GM23338 (cell line): ENCODE results near the gene TECTA. TPM values are rescaled to one million over a fixed set of nuclear protein-coding genes. Genes with fewer than 3 reads are reported as not detected.

ENCODE experiments used
- ATAC-seq: fragments of 200-7000 bp; cut with Tn5 transposase; 3 replicates; pipeline ENCODE4 v1.9.1; 2020
- DNase-seq: peaks from one replicate; pipeline ENCODE4 v3.0.0-alpha.2; 2015; ENCODE audit warnings: low spot score
- H2AFZ ChIP-seq: fragments of 200-600 bp; sonication (generic); 2 replicates; pipeline ENCODE4 v1.8.0; 2016; ENCODE audit warnings: antibody characterized with exemption, mild to moderate bottlenecking, moderate library complexity
- H3F3A ChIP-seq: fragments of 200-600 bp; sonication (generic); replicated peaks from 2 replicates; pipeline ENCODE4 v1.8.0; 2017; ENCODE audit warnings: antibody characterized with exemption, mixed run types, low read depth
- H3K27ac ChIP-seq: fragments of 200-600 bp; sonication (generic); 2 replicates; pipeline ENCODE4 v1.6.1; 2016; ENCODE audit warnings: low read depth
- H3K27me3 ChIP-seq: fragments of 200-600 bp; sonication (generic); 2 replicates; pipeline ENCODE4 v1.8.0; 2016; ENCODE audit warnings: mild to moderate bottlenecking, mixed run types, moderate library complexity; ENCODE audit not compliant: insufficient read depth
- H3K36me3 ChIP-seq: fragments of 200-600 bp; sonication (generic); 2 replicates; pipeline ENCODE4 v1.8.0; 2016; ENCODE audit warnings: mild to moderate bottlenecking; ENCODE audit not compliant: insufficient read depth
- H3K4me1 ChIP-seq: fragments of 200-600 bp; sonication (generic); 2 replicates; pipeline ENCODE4 v1.8.0; 2016; ENCODE audit warnings: mild to moderate bottlenecking, moderate library complexity; ENCODE audit not compliant: insufficient read depth
- H3K4me2 ChIP-seq: fragments of 200-600 bp; sonication (generic); 2 replicates; pipeline ENCODE4 v1.7.1; 2017; ENCODE audit warnings: mixed run types
- H3K4me3 ChIP-seq: fragments of 200-600 bp; sonication (generic); 2 replicates; pipeline ENCODE4 v1.6.1; 2016; ENCODE audit warnings: mixed run types
- H3K79me2 ChIP-seq: fragments of 200-600 bp; sonication (generic); replicated peaks from 2 replicates; pipeline ENCODE4 v1.8.0; 2017; ENCODE audit warnings: mild to moderate bottlenecking; ENCODE audit not compliant: insufficient read depth
- H3K9me2 ChIP-seq: fragments of 200-600 bp; sonication (generic); 2 replicates; pipeline ENCODE4 v1.8.0; 2017; ENCODE audit not compliant: insufficient read depth
- H4K20me1 ChIP-seq: fragments of 200-600 bp; sonication (generic); replicated peaks from 2 replicates; pipeline ENCODE4 v1.8.0; 2017; ENCODE audit warnings: mild to moderate bottlenecking; ENCODE audit not compliant: insufficient read depth
- H3K27ac Mint-ChIP-seq: 2 replicates; pipeline ENCODE4 v1.8.0; 2020; ENCODE audit warnings: inconsistent platforms, mild to moderate bottlenecking, moderate library complexity, mixed read lengths
- H3K27me3 Mint-ChIP-seq: 3 replicates; pipeline ENCODE4 v1.8.0; 2022; ENCODE audit warnings: low read depth, mild to moderate bottlenecking, moderate library complexity, mixed read lengths, inconsistent platforms; ENCODE audit not compliant: insufficient read depth, poor library complexity
- H3K36me3 Mint-ChIP-seq: 3 replicates; pipeline ENCODE4 v1.8.0; 2021; ENCODE audit warnings: low read depth, mild to moderate bottlenecking, inconsistent platforms, moderate library complexity, mixed read lengths
- H3K4me1 Mint-ChIP-seq: 3 replicates; pipeline ENCODE4 v1.8.0; 2020; ENCODE audit warnings: mild to moderate bottlenecking, inconsistent platforms, mixed read lengths
- H3K4me3 Mint-ChIP-seq: 3 replicates; pipeline ENCODE4 v1.8.0; 2021; ENCODE audit warnings: moderate library complexity, mild to moderate bottlenecking, inconsistent platforms, mixed read lengths
- H3K9me3 Mint-ChIP-seq: 3 replicates; pipeline ENCODE4 v1.8.0; 2020; ENCODE audit warnings: moderate library complexity, mild to moderate bottlenecking, inconsistent platforms, mixed read lengths
- polyA plus RNA-seq: library from polyadenylated mRNA; unstranded; fragments of >200 nt; fragmentation: Nextera tagmentation; extraction: Ambion mirVana; gene quantifications from 2 replicates; pipeline ENCODE4 v1.2.1, GENCODE V29; 2016
- total RNA-seq: library from RNA; depleted of rRNA; stranded (reverse); fragments of >200 nt; shearing (Covaris generic); gene quantifications from 2 replicates; pipeline ENCODE4 v1.2.3, GENCODE V29; 2014
- TF ChIP-seq, protein P1 (sequence below): fragments of 250-450 bp; sonication (Bioruptor Pico); IDR thresholded peaks from 2 replicates; pipeline ENCODE4 v1.5.0; 2020; ENCODE audit warnings: mild to moderate bottlenecking, moderate library complexity
- TF ChIP-seq, protein P2 (sequence below), 2 experiments: fragments of 200-600 bp in 1 of 2; sonication (generic) in 1 of 2; conservative IDR thresholded peaks; 2 replicates each; pipeline versions ENCODE4 v1.5.1 to v1.6.1; 2016 to 2017; ENCODE audit warnings: antibody characterized with exemption in 2 of 2, low read depth in 2 of 2, mild to moderate bottlenecking in 2 of 2, moderate library complexity in 1 of 2

TECTA gene
- total and polyA plus RNA-seq, 2 experiments from 2014 or later = 0.34 to 0.69 TPM

DNA sequence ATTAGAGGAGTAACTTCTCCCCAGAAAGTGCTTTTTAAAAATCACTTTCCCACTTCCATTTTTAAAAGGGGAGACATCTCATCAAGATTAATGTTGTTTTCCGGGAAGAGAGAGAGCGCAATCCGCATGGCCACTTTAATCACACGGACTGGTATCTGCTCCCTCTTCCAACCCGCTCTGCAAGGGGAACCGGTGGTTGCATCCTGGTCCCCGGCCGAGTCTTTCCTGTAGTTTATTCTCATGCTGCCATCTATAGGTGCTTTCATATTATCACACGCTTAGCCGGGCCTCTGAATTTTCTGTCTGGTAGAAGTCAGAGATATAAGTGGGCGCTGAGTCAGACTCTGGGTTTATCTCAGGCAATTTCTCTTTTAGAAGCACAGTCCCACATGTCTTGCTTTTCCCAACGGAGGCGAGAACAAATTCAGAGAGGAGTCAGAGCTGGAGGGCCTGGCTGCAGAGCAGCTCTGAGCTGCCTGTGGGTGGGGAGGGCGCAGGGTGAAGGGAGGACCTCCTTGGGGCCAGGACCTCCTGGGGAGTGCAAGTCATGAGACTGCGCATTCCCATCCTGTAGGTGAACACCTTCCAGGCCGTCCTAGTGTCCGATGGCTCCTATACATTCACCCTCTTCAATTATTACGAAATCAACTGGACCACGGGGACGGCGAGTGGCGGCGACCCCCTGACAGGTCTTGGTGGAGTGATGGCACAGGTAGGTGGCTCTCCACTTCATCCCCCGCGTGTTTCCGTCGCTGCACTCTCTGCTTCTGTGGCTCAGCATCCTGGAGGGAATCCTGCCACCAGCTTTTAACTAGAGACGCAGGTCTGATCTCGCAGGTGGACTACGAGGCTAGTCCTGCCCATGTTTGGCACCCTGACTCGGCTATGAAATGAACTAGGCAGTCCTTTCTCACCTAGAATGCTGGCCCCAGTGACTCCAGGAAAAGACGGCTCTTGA lies 11.7 kb downstream of the TECTA start:
- DNase-seq = peak; percentile 95
- Histone ChIP-seq H3K4me3 (no peak overlapping the region), H3K9me2 (0 out of 2 replicates have a peak, but pooled peaks cover 3% of the 10 kb centered on the region), H3K27me3 (no peaks in the 10 kb centered on the region), H4K20me1 (no peaks in the 10 kb centered on the region), H3F3A (no peaks in the 10 kb centered on the region), H3K36me3 (no peaks in the 10 kb centered on the region), H3K27ac (no peak overlapping the region), H3K4me2 (peak overlapping the region; percentile 17; the same call in 1 of the 2 replicates), H3K79me2 (no peaks in the 10 kb centered on the region), H3K4me1 (no peaks in the 10 kb centered on the region), H2AFZ (peak overlapping the region; percentile 4; the same call in 1 of the 2 replicates)
- Mint-ChIP-seq H3K4me1 (peaks cover 10% of the 10 kb centered on the region; the same call in 2 of the 3 replicates), H3K9me3 (no peaks in the 10 kb centered on the region), H3K4me3 (no peak overlapping the region; the same call in 2 of the 3 replicates), H3K27me3 (no peaks in the 10 kb centered on the region), H3K27ac (no peak overlapping the region), H3K36me3 (no peaks in the 10 kb centered on the region)
- peak; percentile 99 for ATAC-seq
- TF ChIP-seq, protein P1, sequence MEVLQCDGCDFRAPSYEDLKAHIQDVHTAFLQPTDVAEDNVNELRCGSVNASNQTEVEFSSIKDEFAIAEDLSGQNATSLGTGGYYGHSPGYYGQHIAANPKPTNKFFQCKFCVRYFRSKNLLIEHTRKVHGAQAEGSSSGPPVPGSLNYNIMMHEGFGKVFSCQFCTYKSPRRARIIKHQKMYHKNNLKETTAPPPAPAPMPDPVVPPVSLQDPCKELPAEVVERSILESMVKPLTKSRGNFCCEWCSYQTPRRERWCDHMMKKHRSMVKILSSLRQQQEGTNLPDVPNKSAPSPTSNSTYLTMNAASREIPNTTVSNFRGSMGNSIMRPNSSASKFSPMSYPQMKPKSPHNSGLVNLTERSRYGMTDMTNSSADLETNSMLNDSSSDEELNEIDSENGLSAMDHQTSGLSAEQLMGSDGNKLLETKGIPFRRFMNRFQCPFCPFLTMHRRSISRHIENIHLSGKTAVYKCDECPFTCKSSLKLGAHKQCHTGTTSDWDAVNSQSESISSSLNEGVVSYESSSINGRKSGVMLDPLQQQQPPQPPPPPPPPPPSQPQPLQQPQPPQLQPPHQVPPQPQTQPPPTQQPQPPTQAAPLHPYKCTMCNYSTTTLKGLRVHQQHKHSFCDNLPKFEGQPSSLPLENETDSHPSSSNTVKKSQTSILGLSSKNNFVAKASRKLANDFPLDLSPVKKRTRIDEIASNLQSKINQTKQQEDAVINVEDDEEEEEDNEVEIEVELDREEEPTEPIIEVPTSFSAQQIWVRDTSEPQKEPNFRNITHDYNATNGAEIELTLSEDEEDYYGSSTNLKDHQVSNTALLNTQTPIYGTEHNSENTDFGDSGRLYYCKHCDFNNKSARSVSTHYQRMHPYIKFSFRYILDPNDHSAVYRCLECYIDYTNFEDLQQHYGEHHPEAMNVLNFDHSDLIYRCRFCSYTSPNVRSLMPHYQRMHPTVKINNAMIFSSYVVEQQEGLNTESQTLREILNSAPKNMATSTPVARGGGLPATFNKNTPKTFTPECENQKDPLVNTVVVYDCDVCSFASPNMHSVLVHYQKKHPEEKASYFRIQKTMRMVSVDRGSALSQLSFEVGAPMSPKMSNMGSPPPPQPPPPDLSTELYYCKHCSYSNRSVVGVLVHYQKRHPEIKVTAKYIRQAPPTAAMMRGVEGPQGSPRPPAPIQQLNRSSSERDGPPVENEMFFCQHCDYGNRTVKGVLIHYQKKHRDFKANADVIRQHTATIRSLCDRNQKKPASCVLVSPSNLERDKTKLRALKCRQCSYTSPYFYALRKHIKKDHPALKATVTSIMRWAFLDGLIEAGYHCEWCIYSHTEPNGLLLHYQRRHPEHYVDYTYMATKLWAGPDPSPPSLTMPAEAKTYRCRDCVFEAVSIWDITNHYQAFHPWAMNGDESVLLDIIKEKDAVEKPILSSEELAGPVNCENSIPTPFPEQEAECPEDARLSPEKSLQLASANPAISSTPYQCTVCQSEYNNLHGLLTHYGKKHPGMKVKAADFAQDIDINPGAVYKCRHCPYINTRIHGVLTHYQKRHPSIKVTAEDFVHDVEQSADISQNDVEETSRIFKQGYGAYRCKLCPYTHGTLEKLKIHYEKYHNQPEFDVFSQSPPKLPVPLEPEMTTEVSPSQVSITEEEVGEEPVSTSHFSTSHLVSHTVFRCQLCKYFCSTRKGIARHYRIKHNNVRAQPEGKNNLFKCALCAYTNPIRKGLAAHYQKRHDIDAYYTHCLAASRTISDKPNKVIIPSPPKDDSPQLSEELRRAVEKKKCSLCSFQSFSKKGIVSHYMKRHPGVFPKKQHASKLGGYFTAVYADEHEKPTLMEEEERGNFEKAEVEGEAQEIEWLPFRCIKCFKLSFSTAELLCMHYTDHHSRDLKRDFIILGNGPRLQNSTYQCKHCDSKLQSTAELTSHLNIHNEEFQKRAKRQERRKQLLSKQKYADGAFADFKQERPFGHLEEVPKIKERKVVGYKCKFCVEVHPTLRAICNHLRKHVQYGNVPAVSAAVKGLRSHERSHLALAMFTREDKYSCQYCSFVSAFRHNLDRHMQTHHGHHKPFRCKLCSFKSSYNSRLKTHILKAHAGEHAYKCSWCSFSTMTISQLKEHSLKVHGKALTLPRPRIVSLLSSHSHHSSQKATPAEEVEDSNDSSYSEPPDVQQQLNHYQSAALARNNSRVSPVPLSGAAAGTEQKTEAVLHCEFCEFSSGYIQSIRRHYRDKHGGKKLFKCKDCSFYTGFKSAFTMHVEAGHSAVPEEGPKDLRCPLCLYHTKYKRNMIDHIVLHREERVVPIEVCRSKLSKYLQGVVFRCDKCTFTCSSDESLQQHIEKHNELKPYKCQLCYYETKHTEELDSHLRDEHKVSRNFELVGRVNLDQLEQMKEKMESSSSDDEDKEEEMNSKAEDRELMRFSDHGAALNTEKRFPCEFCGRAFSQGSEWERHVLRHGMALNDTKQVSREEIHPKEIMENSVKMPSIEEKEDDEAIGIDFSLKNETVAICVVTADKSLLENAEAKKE (CRISPR knock-in tag) = no peak
- TF ChIP-seq, protein P2, sequence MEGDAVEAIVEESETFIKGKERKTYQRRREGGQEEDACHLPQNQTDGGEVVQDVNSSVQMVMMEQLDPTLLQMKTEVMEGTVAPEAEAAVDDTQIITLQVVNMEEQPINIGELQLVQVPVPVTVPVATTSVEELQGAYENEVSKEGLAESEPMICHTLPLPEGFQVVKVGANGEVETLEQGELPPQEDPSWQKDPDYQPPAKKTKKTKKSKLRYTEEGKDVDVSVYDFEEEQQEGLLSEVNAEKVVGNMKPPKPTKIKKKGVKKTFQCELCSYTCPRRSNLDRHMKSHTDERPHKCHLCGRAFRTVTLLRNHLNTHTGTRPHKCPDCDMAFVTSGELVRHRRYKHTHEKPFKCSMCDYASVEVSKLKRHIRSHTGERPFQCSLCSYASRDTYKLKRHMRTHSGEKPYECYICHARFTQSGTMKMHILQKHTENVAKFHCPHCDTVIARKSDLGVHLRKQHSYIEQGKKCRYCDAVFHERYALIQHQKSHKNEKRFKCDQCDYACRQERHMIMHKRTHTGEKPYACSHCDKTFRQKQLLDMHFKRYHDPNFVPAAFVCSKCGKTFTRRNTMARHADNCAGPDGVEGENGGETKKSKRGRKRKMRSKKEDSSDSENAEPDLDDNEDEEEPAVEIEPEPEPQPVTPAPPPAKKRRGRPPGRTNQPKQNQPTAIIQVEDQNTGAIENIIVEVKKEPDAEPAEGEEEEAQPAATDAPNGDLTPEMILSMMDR (conservative IDR thresholded peaks at IDR 0.05; ENCODE audit: low read depth in 2 of 2) = peak; percentile 69 to 83
